HG03432 (cell line): ENCODE measurements around the gene RPS6KA2.
A peak's percentile ranks its signal among the peaks of the same experiment; 100 is the strongest.

Source experiments
- ATAC-seq: cut with Tn5 transposase; IDR thresholded peaks from one replicate; pipeline ENCODE4 v1.9.1; 2021; ENCODE audit warnings: mild to moderate bottlenecking, moderate library complexity; ENCODE audit not compliant: unreplicated experiment

The RPS6KA2 gene

DNA sequence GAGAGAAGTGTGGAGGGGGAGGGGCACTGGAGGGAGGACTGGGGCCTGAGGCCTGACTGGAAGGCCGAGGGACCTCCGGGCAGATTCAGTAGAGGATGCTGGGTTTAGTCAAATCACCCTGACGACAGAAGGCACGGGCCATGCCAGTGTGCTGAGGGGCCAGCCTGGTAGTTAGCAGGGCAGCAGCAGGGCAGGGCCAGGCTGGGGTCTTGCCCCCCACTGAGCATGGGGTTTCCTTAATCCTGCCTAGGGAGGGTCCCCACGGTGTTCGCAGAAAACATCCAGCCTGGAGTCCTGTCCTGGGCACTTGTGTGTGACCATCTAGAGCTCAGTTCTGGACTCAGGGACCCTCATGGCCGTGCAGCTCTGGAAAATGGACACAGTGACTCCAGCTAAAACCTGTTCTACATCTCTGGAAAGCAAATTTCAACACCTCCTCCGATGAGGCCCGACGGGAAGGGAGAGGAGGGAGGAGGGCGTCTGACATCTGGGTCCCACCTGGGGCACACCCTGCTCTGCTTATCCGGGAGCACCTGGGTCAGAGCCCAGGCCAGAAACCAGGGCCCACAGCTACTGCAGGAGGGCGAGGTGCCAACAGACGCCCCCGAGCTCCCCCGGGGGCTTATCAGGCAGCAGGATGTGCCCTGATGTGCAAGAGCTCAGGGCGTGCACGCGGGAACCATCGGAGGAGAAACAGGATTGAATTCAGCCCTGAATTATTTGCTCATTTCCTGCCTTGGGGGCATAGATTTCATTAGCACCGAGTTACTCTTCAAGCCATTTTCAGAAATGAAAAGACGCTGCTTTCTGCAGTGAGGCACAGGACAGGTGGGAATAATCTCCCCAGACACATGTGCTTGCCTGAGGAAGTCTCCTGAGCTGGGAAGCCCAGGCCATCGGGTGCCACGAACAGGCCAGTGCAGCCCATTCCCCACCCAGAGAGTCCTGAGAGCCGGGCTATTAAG lies 166.3 kb downstream of the RPS6KA2 start:
- ATAC-seq = no peak

DNA sequence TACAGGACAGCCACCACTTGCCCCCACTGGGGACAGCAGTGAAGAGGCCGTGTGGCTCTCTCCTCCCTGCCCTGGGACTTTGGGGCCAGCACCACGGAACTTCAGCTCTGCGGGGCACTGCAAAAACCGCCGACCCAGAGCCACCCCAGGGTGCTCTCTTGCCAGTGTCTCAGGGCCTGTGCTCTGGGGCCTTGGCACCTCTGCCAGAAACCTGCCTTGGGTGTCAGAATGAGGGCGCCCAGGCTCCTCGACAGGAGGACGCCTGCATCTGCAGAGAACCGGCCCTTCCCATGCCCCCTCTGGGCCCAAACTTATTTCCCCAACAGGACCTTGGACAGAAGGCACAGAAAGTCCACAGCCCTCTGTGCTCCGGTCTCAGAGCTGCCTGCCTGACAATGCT lies 167.1 kb downstream of the RPS6KA2 start:
- ATAC-seq = no peak

DNA sequence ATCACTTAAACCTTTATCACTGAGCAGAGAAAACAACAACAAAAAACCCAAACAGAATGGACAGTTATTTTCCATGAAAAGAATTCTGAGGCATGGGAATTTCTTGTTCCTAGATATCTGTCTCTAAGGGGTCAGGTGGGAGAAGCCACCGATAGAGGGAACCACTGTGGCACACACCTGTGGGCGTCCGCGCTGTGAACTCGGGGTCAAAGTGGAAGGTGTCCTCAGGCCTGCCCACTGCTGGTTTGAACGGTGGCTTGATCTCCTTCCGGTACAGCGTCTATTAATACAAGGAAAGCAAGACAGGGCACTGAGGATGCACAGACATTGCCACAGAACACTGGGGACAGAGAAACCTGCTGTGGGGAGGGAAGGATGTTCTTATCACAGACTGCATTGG lies 167.8 kb downstream of the RPS6KA2 start:
- ATAC-seq = no peak

DNA sequence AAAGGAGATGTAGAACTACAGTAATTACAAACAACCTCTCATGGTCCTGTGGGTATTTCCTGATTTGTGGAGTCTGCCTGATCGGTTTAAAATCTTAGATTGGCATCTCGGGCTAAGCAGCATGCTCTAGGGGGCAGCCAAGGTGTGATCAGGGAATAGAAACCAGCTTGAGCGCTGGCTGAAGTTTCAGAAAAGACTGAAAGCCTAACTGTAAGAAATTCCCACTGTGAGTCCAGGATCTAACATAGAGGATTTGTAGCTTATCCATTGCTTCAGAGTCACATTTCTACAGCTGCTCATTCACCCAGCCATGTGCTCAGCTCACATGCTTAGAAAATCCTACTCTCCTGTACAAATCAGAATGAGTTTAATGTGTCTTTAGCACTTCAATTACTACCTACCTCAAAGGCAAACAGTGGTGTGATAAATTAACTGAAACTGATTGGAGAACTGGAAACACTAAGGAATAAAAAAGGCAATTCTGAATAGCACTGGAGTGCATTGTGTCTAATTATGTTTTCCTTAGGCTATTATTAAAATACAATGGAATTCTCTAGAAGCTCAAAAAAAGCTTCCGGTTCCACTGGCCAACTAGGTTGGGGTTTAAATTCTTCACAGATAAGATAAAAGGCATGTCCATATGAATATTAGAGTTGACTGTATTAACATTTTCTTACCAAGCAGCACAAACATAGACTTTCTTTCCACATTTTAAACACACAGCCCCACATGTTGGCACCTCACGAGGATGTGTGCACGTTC lies 170.5 kb downstream of the RPS6KA2 start:
- peak; percentile 45 for ATAC-seq

DNA sequence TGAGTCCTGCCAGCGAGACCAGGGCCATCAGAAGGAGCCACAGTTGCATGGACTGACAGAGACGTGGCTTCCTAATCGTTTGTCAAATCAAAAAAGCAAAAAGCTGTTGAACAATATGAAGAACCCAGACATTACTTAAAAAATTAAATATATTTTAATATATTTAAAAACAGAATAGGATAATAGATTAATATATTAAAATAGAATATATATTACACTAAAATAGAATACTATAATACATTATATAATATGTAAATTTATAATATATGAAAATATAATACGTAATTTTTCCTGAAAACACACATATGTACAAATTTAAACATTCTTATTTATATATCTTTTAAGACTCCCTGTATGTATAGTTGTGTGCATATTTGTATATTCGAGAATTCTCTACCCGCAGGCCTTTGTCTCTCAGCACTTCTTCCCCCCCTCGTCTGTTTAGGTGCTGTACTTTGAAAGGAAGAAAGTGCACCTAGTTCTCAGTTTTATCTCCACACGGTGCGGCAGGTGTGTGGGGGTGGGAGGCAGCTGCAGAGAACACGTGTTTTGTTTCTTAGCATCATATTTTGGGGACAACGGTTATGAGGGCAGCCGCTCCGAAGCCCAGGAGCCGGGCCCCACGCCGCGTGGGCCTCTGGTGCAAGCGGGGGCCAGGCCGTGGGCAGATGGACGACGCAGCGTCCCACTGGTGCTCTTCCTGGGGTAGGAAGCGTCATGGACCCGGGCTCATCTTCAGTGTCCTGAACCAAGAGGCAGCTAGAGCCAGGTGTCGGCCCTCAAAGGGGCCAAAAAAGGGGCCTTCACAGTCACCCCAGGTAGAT lies 172.1 kb downstream of the RPS6KA2 start:
- ATAC-seq = no peak

DNA sequence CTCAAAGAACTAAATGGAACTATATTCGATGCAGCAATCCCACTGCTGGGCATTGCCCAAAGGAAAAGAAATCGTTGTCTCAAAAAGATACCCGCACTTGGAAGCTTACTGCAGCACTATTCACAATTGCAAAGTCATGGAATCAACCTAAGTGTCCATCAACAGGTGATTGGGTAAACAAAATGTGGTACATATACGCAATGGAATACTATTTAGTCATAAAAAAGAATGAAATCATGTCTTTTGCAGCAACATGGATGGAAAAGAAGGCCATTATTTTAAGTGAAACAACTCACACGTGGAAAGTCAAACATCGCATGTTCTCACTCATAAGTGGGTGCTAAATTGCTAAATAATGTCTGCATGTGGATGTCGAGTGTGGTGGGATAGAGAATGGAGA lies 173.4 kb downstream of the RPS6KA2 start:
- no peak for ATAC-seq

DNA sequence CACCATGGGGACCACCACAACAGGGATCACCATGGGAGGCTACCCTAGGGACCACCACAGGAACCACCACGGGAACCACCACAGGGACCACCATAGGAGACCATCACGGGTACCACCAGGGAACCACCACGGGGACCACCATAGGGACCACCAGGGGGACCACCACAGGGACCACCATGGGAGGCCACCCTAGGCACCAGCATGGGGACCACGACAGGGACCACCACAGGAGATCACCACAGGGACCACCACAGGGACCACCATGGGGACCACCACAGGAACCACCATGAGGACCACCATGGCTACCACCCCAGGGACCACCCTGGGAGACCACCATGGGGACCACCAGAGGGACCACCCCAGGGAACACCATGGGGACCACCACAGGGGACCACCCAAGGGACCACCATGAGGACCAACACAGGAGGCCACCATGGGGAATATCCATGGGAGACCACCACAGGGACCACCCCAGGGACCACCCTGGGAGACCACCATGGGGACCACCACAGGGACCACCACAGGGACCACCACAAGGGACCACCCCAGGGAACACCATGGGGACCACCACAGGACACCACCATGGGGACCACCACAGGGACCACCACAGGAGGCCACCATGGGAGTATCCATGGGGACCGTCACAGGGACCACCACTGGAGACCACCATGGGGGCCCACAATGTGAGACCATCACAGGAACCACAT lies 176.7 kb downstream of the RPS6KA2 start:
- ATAC-seq = no peak

DNA sequence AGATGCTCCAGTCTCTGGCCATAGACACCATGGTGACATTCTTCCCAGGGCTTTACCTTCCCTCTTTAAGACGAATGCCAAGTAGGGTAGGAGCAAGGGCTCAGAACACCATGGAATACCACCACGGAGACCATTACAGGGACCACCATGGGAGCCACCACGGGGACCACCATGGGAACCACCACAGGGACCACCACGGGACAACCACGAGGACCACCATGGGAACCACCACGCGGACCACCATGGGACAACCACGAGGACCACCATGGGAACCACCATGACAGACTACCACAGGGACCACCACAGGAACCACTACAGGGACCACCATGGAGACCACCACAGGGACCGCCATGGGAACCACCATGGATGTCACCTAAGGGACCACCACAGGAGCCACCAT lies 177.4 kb downstream of the RPS6KA2 start:
- ATAC-seq = no peak

DNA sequence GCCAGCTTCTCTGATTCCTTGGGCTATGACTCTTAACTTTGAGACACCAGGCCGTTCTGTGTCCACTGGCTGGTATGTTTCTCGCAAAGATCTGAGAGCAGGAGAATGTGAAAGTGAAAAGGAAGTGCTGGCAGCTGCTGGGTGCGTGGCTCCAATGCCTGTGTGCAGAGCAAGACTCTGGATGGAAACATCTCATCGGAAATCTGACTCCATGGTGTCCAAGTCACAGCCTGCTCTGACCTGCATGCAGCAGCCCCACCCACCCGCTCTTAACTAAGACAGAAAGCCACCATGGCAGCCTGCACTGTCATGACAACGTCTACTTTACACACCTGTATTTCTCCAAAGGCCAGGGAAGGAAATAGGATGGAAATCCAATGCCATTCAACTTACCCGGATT lies 178.0 kb downstream of the RPS6KA2 start:
- ATAC-seq = no peak

DNA sequence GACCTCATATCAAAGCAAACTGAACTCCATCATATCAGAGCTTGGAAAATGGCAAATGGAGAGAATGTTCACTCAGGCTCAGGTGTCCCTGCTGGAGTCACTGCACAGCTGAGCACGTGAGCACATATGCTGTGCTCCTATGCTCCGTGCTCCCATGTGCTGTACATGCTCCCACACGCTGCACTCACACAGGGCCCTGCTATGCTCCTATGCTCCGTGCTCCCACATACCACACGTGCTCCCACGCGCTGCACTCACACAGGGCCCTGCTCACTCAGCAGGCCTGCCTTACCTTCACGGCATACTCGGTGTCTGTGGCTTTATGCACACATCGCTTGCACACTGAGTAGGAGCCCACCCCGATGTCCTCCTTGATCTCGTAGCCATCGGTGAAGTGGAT lies 178.6 kb downstream of the RPS6KA2 start:
- ATAC-seq = no peak

DNA sequence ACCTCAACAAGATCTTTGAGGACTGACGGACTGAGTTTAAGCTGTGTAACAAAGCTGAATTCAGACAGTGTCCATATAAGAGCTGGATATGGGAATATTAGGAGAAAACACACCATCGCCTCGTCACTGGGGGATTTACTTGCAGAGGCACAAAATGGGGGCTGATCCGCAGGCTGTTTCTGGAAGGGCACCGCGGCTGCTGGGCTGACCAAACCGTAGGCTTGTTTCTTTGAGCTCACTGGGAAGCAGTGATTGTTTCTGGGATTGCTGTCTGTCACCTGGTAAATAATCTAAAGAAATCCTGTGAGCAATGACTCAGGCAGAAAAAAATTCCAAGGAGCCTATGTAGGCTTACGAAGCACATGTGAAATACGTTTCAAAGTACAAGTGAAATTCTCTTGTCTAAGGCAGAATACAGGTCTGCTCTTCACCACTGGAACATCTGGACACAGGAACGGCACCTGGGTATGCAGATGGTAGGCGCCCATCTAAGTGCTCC lies 180.4 kb downstream of the RPS6KA2 start:
- no peak for ATAC-seq

DNA sequence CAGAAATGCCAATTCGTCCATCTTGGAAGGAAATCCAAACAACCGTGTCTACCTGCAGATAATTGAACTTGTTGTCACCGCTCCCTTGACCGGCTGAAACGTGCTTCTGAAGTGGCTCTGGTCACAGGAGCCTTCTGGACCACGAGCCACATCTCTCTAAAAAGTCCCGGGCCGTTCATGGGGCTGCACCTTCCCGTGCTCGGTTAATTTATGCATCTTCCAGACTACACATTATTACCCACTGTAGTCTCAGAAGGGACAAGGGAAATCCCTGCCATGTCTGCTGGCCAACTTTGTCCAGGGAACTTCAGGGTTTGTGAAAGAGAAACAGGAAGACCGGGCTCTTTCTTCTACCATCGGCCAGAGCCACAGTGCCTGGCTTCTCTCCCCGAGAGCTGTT lies 180.9 kb downstream of the RPS6KA2 start:
- no peak for ATAC-seq

DNA sequence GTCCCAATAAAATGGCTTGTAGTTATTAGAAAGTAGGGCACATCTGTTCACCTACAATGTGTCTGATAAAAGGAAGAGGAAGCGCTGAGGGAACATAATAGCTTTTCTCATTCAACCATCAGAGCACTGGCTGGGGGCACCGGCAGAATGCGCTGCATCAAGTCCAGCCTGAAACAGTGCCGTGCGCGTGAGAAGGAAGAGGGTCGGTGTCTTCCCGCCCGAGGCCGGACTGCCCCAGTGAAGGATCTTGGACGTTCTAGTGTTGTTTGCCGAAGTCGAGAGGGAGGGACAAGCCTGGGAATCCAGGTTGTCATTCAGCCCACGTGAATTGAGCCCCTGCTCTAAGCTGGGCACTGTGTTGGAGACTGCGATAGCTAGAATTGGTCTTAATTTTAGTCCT lies 182.6 kb downstream of the RPS6KA2 start:
- ATAC-seq = no peak

DNA sequence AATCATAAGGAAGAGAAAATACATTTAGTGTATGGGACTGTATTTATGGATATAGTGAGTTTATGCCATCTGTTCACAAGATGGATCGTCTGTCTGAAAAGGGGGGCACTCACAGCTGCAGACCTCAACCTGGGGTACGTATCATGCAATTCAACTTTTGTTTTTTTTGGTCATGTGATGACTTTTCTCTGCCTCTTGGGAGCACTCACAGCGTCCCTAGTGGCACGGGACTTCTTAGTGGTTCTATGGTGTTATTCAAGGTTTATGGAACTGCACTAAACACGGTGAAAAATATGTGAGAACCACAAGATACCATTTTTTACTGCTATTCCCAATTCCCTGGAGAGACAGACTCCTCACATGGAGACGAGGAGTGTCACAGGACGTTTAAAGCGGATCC lies 183.9 kb downstream of the RPS6KA2 start:
- no peak for ATAC-seq

DNA sequence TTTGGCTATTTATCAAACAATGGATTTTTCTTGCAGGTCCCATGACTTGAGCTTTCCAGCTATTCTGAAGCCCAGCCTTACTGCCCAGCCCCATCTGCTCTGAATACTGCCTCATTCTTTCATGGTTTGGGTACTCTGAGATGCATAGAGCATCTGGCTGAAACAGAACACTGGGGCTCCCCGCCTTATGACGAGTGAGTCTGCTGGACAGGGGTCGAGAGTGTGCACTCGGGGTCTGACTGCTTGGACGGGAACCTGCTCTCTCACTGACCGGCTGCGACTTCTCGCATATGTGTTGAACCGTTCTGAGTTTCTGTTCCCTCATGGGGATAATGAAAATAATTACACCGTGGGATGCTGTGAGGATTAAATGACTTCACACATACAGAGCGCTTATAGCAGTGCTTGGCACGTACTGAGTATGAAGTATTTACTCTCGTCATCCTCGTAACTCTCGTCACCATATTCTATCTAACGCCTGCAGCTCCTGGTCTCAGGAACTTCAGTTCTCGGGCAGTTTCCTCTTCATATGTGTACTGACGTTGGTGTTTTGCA lies 184.8 kb downstream of the RPS6KA2 start:
- no peak for ATAC-seq

DNA sequence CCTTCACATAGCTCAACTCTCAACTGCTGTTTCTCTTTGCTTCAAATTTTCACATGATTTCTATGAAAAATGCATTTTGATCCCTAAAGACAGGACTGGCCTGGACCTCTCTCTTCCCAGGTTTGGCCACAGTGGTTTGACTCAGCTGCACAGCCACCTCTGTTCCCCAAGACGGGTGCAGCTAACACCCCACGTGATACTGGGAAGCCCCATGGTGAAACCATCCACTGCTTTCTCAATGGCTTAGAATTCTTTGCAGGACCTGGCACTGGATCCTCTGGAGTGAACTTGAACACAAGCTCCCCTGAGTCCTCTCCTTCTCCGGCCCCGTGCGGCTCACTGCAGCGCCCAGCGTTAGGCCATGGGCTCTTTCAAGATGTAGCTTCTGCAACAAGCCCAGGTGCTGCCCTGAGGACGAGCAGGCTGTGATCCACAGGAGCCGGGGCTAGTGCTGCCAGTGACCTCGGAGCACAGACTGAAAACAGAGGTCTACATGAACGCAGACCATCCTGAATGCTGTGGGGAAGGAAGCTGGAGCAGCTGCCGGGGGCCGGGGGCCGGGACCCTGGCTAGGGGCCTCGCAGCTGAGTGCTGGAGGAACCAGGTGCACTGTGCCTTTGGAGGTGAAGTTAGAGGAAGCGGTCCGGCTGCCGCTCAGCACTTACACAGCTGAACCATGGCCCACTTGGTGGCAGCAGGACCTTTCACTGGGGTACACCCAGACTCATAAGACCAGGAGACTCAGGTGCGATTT lies 185.5 kb downstream of the RPS6KA2 start:
- ATAC-seq = no peak

DNA sequence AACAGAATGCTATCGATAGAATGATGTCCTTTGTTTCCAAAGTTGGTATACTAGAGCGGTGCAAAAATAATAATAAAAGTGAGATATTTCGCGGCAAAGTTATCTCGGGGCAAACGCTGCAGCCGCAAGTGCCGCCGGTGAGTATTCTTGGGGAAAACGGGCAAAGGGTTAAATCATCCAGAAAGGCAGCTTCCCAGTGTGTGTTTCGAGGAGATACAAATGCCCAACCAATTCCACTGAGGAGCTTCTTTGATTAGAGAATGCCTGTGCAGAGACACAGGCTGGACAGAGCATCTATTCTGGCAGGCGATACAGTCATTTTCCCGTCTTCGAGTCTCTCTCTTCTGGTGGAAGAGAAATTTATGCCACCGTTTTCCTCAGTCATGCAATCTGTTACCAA lies 186.3 kb downstream of the RPS6KA2 start:
- no peak for ATAC-seq

DNA sequence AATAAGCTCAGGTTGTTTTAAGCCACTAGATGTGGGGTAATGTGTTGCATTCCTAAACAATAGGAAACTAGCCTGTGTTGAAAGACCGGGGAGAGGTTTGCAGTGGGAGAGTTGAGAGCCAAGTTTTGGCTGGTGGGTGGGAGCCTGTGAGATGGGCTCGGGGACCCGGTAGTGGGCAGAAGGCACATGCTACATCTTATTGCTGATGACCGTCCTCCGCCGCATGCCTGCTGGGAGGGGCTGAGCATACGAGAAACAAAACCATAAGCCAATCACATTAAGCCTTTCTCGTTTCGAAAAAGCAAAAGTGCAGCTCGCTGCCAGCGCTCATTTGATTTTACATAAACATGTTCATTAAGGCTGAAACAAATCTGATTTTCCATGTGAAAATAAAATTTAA lies 186.9 kb downstream of the RPS6KA2 start:
- no peak for ATAC-seq

DNA sequence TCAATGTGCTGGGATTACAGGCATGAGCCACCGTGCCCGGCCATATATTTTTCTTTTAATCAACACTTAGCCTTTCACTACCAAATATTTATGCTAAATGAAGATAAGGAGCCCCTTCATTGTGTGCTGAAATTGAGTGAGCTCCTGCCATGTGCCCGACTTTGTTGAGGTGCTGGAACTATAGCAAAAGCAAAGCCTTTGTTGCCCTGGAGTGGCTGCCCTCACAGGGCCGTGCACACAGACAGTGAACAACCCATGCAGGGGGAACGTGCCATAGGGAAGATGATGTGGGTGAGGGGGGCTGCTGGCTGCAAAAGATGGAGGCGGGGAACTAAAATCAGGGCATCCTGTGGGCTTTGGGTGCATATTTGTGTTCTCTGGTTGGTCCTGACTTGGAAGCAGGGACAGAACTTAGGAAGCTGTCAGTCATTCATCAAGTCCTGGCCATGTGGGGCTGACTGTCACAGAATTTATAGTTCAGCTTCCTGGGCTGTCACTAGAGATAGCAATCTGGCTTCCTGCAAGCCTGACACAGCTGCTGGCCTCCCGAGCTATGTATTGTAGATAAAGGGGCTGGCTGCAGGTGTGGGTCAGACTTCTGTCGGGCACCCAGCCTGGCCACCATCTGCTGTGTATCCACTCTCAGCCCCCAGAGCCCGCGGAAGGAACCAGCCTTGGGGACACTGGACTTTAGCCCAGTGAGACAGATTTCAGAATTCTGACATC lies 187.5 kb downstream of the RPS6KA2 start:
- no peak for ATAC-seq
